H9 (cell line): ENCODE measurements around the gene LRMDA. TPM values are rescaled to one million over a fixed set of nuclear protein-coding genes. Genes with fewer than 3 reads are reported as not detected.

Source experiments
- DNase-seq: peaks from one replicate; pipeline ENCODE4 v3.0.0-alpha.2; 2017
- H2AFZ ChIP-seq: one replicate; pipeline ENCODE4 v1.6.1; 2013; ENCODE audit warnings: mild to moderate bottlenecking, low read length, control low read depth, moderate library complexity
- H2AK5ac ChIP-seq: 2 replicates; pipeline ENCODE4 v1.6.1; 2013; ENCODE audit warnings: low read length, control low read depth, mixed read lengths; ENCODE audit not compliant: insufficient read length
- H2BK120ac ChIP-seq: one replicate; pipeline ENCODE4 v1.6.1; 2013; ENCODE audit warnings: low read depth, mild to moderate bottlenecking, low read length, control low read depth, inconsistent platforms; ENCODE audit not compliant: poor library complexity, severe bottlenecking
- H2BK12ac ChIP-seq: 2 replicates; pipeline ENCODE4 v1.6.1; 2013; ENCODE audit warnings: low read length, control low read depth, mixed read lengths, low read depth; ENCODE audit not compliant: insufficient read length
- H2BK15ac ChIP-seq: 2 replicates; pipeline ENCODE4 v1.6.1; 2013; ENCODE audit warnings: low read depth, low read length, control low read depth
- H2BK20ac ChIP-seq: one replicate; pipeline ENCODE4 v1.6.1; 2013; ENCODE audit warnings: low read depth, mild to moderate bottlenecking, low read length, control low read depth, inconsistent platforms; ENCODE audit not compliant: poor library complexity, severe bottlenecking
- H2BK5ac ChIP-seq: 2 replicates; pipeline ENCODE4 v1.6.1; 2013; ENCODE audit warnings: low read length, control low read depth, mixed read lengths; ENCODE audit not compliant: insufficient read length
- H3K14ac ChIP-seq: 2 replicates; pipeline ENCODE4 v1.6.1; 2013; ENCODE audit warnings: low read length, control low read depth; ENCODE audit not compliant: insufficient read depth
- H3K18ac ChIP-seq: 2 replicates; pipeline ENCODE4 v1.6.1; 2013; ENCODE audit warnings: low read depth, mild to moderate bottlenecking, mixed read lengths, low read length, control low read depth; ENCODE audit not compliant: insufficient read length
- H3K23ac ChIP-seq: 2 replicates; pipeline ENCODE4 v1.6.1; 2013; ENCODE audit warnings: low read length, control low read depth, mixed read lengths, low read depth; ENCODE audit not compliant: insufficient read length
- H3K23me2 ChIP-seq: 2 replicates; pipeline ENCODE4 v1.6.1; 2013; ENCODE audit warnings: low read depth, mild to moderate bottlenecking, mixed read lengths, low read length, control low read depth; ENCODE audit not compliant: insufficient read length, poor library complexity, severe bottlenecking
- H3K27ac ChIP-seq: 2 replicates; pipeline ENCODE4 v1.5.1; 2013; ENCODE audit warnings: low read length, control low read depth, mixed read lengths, low read depth; ENCODE audit not compliant: insufficient read length
- H3K27me3 ChIP-seq: 2 replicates; pipeline ENCODE4 v1.6.1; 2013; ENCODE audit warnings: low read length, control low read depth, inconsistent platforms; ENCODE audit not compliant: insufficient read depth
- H3K4ac ChIP-seq: 2 replicates; pipeline ENCODE4 v1.6.1; 2013; ENCODE audit warnings: low read depth, mild to moderate bottlenecking, control low read depth, inconsistent platforms, low read length, moderate library complexity
- H3K4me1 ChIP-seq: 2 replicates; pipeline ENCODE4 v1.6.1; 2013; ENCODE audit warnings: low read length, control low read depth, inconsistent platforms; ENCODE audit not compliant: insufficient read depth
- H3K4me2 ChIP-seq: 2 replicates; pipeline ENCODE4 v1.6.1; 2013; ENCODE audit warnings: low read length, control low read depth, mixed read lengths; ENCODE audit not compliant: insufficient read length, insufficient read depth
- H3K56ac ChIP-seq: 2 replicates; pipeline ENCODE4 v1.6.1; 2013; ENCODE audit warnings: low read depth, mild to moderate bottlenecking, mixed read lengths, low read length, control low read depth; ENCODE audit not compliant: insufficient read length
- H3K79me1 ChIP-seq: 2 replicates; pipeline ENCODE4 v1.6.1; 2013; ENCODE audit warnings: low read depth, mild to moderate bottlenecking, moderate library complexity, low read length, control low read depth, inconsistent platforms; ENCODE audit not compliant: insufficient read depth, poor library complexity, severe bottlenecking
- H3K79me2 ChIP-seq: 2 replicates; pipeline ENCODE4 v1.6.1; 2013; ENCODE audit warnings: low read length, control low read depth, inconsistent platforms; ENCODE audit not compliant: insufficient read depth
- H3K9ac ChIP-seq: 2 replicates; pipeline ENCODE4 v1.6.1; 2013; ENCODE audit warnings: low read length, control low read depth, mixed read lengths; ENCODE audit not compliant: insufficient read length; ENCODE audit errors: extremely low read depth
- H3K9me3 ChIP-seq: one replicate; pipeline ENCODE4 v1.6.1; 2013; ENCODE audit warnings: low read depth, low read length, inconsistent platforms; ENCODE audit not compliant: control insufficient read depth
- H3T11ph ChIP-seq: one replicate; pipeline ENCODE4 v1.6.1; 2013; ENCODE audit warnings: mild to moderate bottlenecking, low read length, control low read depth, inconsistent platforms
- H4K20me1 ChIP-seq: one replicate; pipeline ENCODE4 v1.6.1; 2013; ENCODE audit not compliant: control insufficient read depth, insufficient read length, insufficient read depth
- H4K5ac ChIP-seq: 2 replicates; pipeline ENCODE4 v1.6.1; 2013; ENCODE audit warnings: low read depth, mild to moderate bottlenecking, mixed read lengths, low read length, control low read depth; ENCODE audit not compliant: insufficient read length
- H4K8ac ChIP-seq: replicated peaks from 2 replicates; pipeline ENCODE4 v1.6.1; 2013; ENCODE audit warnings: low read length, control low read depth, mixed read lengths, low read depth; ENCODE audit not compliant: insufficient read length
- H4K91ac ChIP-seq: 2 replicates; pipeline ENCODE4 v1.6.1; 2013; ENCODE audit warnings: low read depth, mild to moderate bottlenecking, moderate library complexity, mixed read lengths, low read length, control low read depth; ENCODE audit not compliant: insufficient read length
- H3K27ac Mint-ChIP-seq, 3 experiments: 2 replicates in 2 of 3; 3 replicates in 1 of 3; pipeline ENCODE4 v1.8.0; 2020 to 2021; ENCODE audit warnings: mixed read lengths in 3 of 3, mild to moderate bottlenecking in 1 of 3, moderate library complexity in 1 of 3
- H3K27me3 Mint-ChIP-seq: 2 replicates; pipeline ENCODE4 v1.8.0; 2021; ENCODE audit warnings: low read depth, mild to moderate bottlenecking, moderate library complexity, mixed read lengths
- H3K36me3 Mint-ChIP-seq, 3 experiments: 2 replicates in 2 of 3; 3 replicates in 1 of 3; pipeline ENCODE4 v1.8.0; 2020 to 2021; ENCODE audit warnings: low read depth in 3 of 3, mixed read lengths in 3 of 3; ENCODE audit not compliant: insufficient read depth in 1 of 3
- H3K4me1 Mint-ChIP-seq, 2 experiments: 2 replicates each; pipeline ENCODE4 v1.8.0; 2020; ENCODE audit warnings: mixed read lengths in 2 of 2
- H3K4me3 Mint-ChIP-seq, 2 experiments: 2 replicates in 1 of 2; 3 replicates in 1 of 2; pipeline ENCODE4 v1.8.0; 2020 to 2021; ENCODE audit warnings: mild to moderate bottlenecking in 2 of 2, mixed read lengths in 2 of 2, moderate library complexity in 1 of 2
- H3K9me3 Mint-ChIP-seq, 2 experiments: 2 replicates in 1 of 2; 3 replicates in 1 of 2; pipeline ENCODE4 v1.8.0; 2020; ENCODE audit warnings: mild to moderate bottlenecking in 2 of 2, mixed read lengths in 2 of 2, moderate library complexity in 1 of 2
- CTCF ChIP-seq: fragments of 200-600 bp; sonication (generic); conservative IDR thresholded peaks from 3 replicates; pipeline ENCODE4 v1.8.0; 2021; ENCODE audit warnings: antibody characterized with exemption, mild to moderate bottlenecking
- WGBS: extraction: QIAGEN DNeasy Blood & Tissue Kit; methylation state at CpG from one replicate; pipeline ENCODE4 v1.1.7; 2013; ENCODE audit warnings: missing lambda C conversion rate, low lambda C conversion rate, mixed read lengths; ENCODE audit not compliant: insufficient read length; ENCODE audit errors: extremely low coverage; 5-methylcytosine and 5-hydroxymethylcytosine counted together
- total RNA-seq: library from RNA; stranded (reverse); gene quantifications from 2 replicates; pipeline ENCODE4 v1.2.1, GENCODE V29; 2021

LRMDA gene
- total RNA-seq, 1 experiment from 2014 or later, result 1.8 TPM

- Mint-ChIP-seq H3K9me3 (no peaks in the 10 kb centered on the region), H3K36me3 (no peaks in the 10 kb centered on the region), H3K27me3 (no peaks in the 10 kb centered on the region), H3K27ac (no peak overlapping the region), H3K4me3 (no peak overlapping the region), H3K4me1 (no peaks in the 10 kb centered on the region)
- WGBS, result no CpG with 5 or more reads among the region's 2 CpGs
- H2AK5ac ChIP-seq, result no peak overlapping the region
- no peak overlapping the region for H3K9ac ChIP-seq
- H2BK20ac ChIP-seq, result no peak overlapping the region
- no peaks in the 10 kb centered on the region for H3K79me2 ChIP-seq
- no peak overlapping the region for H2BK120ac ChIP-seq
- H3K14ac ChIP-seq, result no peak overlapping the region
- no peak overlapping the region for H3K27ac ChIP-seq
- no peaks in the 10 kb centered on the region for H3K27me3 ChIP-seq
- no peaks in the 10 kb centered on the region for H3K9me3 ChIP-seq
- no peak overlapping the region for H3K23ac ChIP-seq
- no peak overlapping the region for H2AFZ ChIP-seq
- H4K20me1 ChIP-seq, result no peaks in the 10 kb centered on the region
- H3K4me1 ChIP-seq, result no peaks in the 10 kb centered on the region
- no peaks in the 10 kb centered on the region for H3K79me1 ChIP-seq
- H2BK12ac ChIP-seq, result no peak overlapping the region
- H4K5ac ChIP-seq, result no peak overlapping the region
- H2BK5ac ChIP-seq, result no peak overlapping the region
- no peak for DNase-seq
- no peak overlapping the region for H3T11ph ChIP-seq
- H4K8ac ChIP-seq, result no peak overlapping the region
- H4K91ac ChIP-seq, result no peak overlapping the region
- H3K4me2 ChIP-seq, result no peak overlapping the region
- no peak overlapping the region for H3K56ac ChIP-seq
- no peak overlapping the region for H3K18ac ChIP-seq
- TF ChIP-seq CTCF, result no peak
- no peaks in the 10 kb centered on the region for H3K23me2 ChIP-seq
- no peak overlapping the region for H3K4ac ChIP-seq
- no peak overlapping the region for H2BK15ac ChIP-seq
These were observed 292.6 kb downstream of the LRMDA start for GRCh38 chr10:75724047-75724446.
